RCC 7860 (cell line): ENCODE measurements around the gene CYP2S1.

Source experiments
- DNase-seq: peaks from one replicate; pipeline ENCODE4 v3.0.0-alpha.2; 2015; ENCODE audit warnings: low spot score
- FAIRE-seq: peaks from 2 replicates; lab custom pipeline; 2012; peaks lifted over from hg19 to GRCh38; lab: Jason Lieb, UNC

The CYP2S1 gene

GRCh38 chr19:41194157-41194552, 1.1 kb downstream of the CYP2S1 start:
- DNase-seq (no peak), FAIRE-seq (no peak)

- DNase-seq = no peak
- no peak for FAIRE-seq
Measured at GRCh38 chr19:41195675-41196497, 2.9 kb downstream of the CYP2S1 start.

- FAIRE-seq = no peak
- DNase-seq = no peak
Measured at GRCh38 chr19:41198559-41198958, 5.5 kb downstream of the CYP2S1 start.

- DNase-seq (no peak), FAIRE-seq (no peak)
Measured at GRCh38 chr19:41203371-41203770, 10.4 kb downstream of the CYP2S1 start.

- FAIRE-seq (peak; percentile 25), DNase-seq (peak; percentile 64)
Measured at GRCh38 chr19:41204338-41204737, 11.3 kb downstream of the CYP2S1 start.

GRCh38 chr19:41205995-41206394, 13.0 kb downstream of the CYP2S1 start:
- DNase-seq = peak; percentile 62
- FAIRE-seq = no peak

- FAIRE-seq (no peak), DNase-seq (no peak)
Measured at GRCh38 chr19:41206456-41206855, 13.4 kb downstream of the CYP2S1 start.

GRCh38 chr19:41206926-41207750, 14.1 kb downstream of the CYP2S1 start:
- FAIRE-seq (no peak), DNase-seq (no peak)

- FAIRE-seq (no peak), DNase-seq (no peak)
Measured at GRCh38 chr19:41214161-41214560, 21.1 kb downstream of the CYP2S1 start.

GRCh38 chr19:41217741-41218140, 24.7 kb downstream of the CYP2S1 start:
- FAIRE-seq = no peak
- no peak for DNase-seq

GRCh38 chr19:41218249-41218614, 25.2 kb downstream of the CYP2S1 start:
- FAIRE-seq = no peak
- no peak for DNase-seq

- no peak for FAIRE-seq
- peak; percentile 44 for DNase-seq
Measured at GRCh38 chr19:41218615-41219507, 25.8 kb downstream of the CYP2S1 start, which contains the start of gene AXL. Gene AXL, plus strand, starts transcription at chr19:41219223. Its CDS starts 170 bp downstream, at chr19:41219393.

- FAIRE-seq = no peak
- peak; percentile 23 for DNase-seq
Measured at GRCh38 chr19:41219924-41220567, 27.0 kb downstream of the CYP2S1 start.

- FAIRE-seq = no peak
- DNase-seq = no peak
Measured at GRCh38 chr19:41220811-41221210, 27.8 kb downstream of the CYP2S1 start.

GRCh38 chr19:41221514-41222205, 28.6 kb downstream of the CYP2S1 start:
- no peak for DNase-seq
- FAIRE-seq = no peak

- DNase-seq = no peak
- no peak for FAIRE-seq
Measured at GRCh38 chr19:41222240-41222639, 29.2 kb downstream of the CYP2S1 start.

GRCh38 chr19:41223431-41224234, 30.6 kb downstream of the CYP2S1 start:
- DNase-seq (peak; percentile 93), FAIRE-seq (peak; percentile 80)

GRCh38 chr19:41224632-41225031, 31.6 kb downstream of the CYP2S1 start:
- FAIRE-seq (no peak), DNase-seq (no peak)
